ENCODE data around the gene ABR.

- TF ChIP-seq POLR2A (IDR thresholded peaks at IDR 0.05) (no peak), CTCF (IDR thresholded peaks at IDR 0.05) (no peak), POLR2AphosphoS5 (IDR thresholded peaks at IDR 0.05) (no peak)
Measured at GRCh38 chr17:1022278-1023024, 157.3 kb downstream of the ABR start.

All from prostate gland (tissue), 2 donors.